ENCODE data around the gene EYS.
"Not testable (repeated sequence)": the region's sequence is repeated elsewhere in the genome, so short reads cannot be mapped to it uniquely, and the experiment has no call there.

The EYS gene

GRCh38 chr6:65558071-65558470, 149.0 kb downstream of the EYS start:
- H3K27ac ChIP-seq (ENCODE audit: low read depth, low read length): no peak overlapping the region
- no peaks in the 10 kb centered on the region for H3K4me1 ChIP-seq (ENCODE audit: control insufficient read depth, insufficient read depth, low read length, unreplicated experiment)
- H3K4me3 ChIP-seq (ENCODE audit: low read depth, low read length): no peak overlapping the region
- no peaks in the 10 kb centered on the region for H3K36me3 ChIP-seq (ENCODE audit: insufficient read depth, low read length)
- H3K27me3 ChIP-seq (ENCODE audit: insufficient read depth, low read length): no peaks in the 10 kb centered on the region
- H3K79me2 ChIP-seq (ENCODE audit: control insufficient read depth, insufficient read depth, low read length, unreplicated experiment): no peaks in the 10 kb centered on the region
- no peak overlapping the region for H2AFZ ChIP-seq (ENCODE audit: low read length, unreplicated experiment)

GRCh38 chr6:65557224-65557623, 149.8 kb downstream of the EYS start:
- Histone ChIP-seq H3K4me3 (ENCODE audit: low read depth, low read length) (no peak overlapping the region), H3K27me3 (ENCODE audit: insufficient read depth, low read length) (no peaks in the 10 kb centered on the region), H3K27ac (ENCODE audit: low read depth, low read length) (no peak overlapping the region), H2AFZ (ENCODE audit: low read length, unreplicated experiment) (no peak overlapping the region), H3K79me2 (ENCODE audit: control insufficient read depth, insufficient read depth, low read length, unreplicated experiment) (no peaks in the 10 kb centered on the region), H3K4me1 (ENCODE audit: control insufficient read depth, insufficient read depth, low read length, unreplicated experiment) (no peaks in the 10 kb centered on the region), H3K36me3 (ENCODE audit: insufficient read depth, low read length) (no peaks in the 10 kb centered on the region)

DNA sequence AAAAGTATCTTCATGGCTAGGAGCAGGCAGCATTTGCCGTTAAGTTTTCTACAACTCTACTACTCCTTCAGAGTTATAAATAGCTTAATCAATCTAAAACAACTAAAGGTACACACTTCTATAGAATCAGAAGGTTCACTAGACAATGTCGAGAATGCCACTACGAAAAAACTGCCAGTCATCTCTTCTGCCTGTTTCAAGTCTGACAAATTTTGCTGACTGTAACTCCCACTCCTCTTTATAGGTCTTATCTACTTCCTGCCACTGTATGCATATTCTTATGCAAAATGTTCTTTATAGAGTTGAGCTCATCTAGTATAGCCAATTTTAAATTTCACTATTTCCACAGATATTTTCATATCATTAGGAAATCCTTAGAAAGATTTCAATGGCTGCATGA, 160.1 kb downstream of the EYS start:
- Histone ChIP-seq H3K4me1 (ENCODE audit: control insufficient read depth, insufficient read depth, low read length, unreplicated experiment) (no peaks in the 10 kb centered on the region), H3K79me2 (ENCODE audit: control insufficient read depth, insufficient read depth, low read length, unreplicated experiment) (no peaks in the 10 kb centered on the region), H3K27me3 (ENCODE audit: insufficient read depth, low read length) (no peaks in the 10 kb centered on the region), H3K4me3 (ENCODE audit: low read depth, low read length) (no peak overlapping the region), H3K27ac (ENCODE audit: low read depth, low read length) (no peak overlapping the region), H3K36me3 (ENCODE audit: insufficient read depth, low read length) (no peaks in the 10 kb centered on the region), H2AFZ (ENCODE audit: low read length, unreplicated experiment) (no peak overlapping the region)

GRCh38 chr6:65545920-65546319, 161.1 kb downstream of the EYS start:
- no peak overlapping the region for H2AFZ ChIP-seq (ENCODE audit: low read length, unreplicated experiment)
- no peaks in the 10 kb centered on the region for H3K27me3 ChIP-seq (ENCODE audit: insufficient read depth, low read length)
- H3K79me2 ChIP-seq (ENCODE audit: control insufficient read depth, insufficient read depth, low read length, unreplicated experiment): no peaks in the 10 kb centered on the region
- H3K27ac ChIP-seq (ENCODE audit: low read depth, low read length): no peak overlapping the region
- H3K4me1 ChIP-seq (ENCODE audit: control insufficient read depth, insufficient read depth, low read length, unreplicated experiment): no peaks in the 10 kb centered on the region
- no peak overlapping the region for H3K4me3 ChIP-seq (ENCODE audit: low read depth, low read length)
- no peaks in the 10 kb centered on the region for H3K36me3 ChIP-seq (ENCODE audit: insufficient read depth, low read length)

DNA sequence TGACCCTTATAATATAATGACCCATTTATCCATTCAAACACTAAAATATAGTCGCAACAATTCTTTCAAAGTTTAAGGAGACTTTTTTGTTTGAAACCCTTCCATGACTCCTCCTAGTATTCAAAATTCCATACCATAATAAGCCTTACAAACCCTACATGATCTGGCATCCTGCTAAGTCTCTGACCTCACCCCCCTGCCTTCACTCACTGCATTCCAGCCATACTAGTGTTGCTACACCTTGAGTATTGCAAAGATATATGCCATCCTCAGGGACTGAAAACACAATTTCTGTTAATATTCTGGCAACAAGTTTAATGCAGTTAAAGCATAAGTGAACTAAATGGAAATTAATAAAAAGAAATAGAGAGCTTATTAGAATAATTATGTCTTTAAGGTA, 168.4 kb downstream of the EYS start:
- Histone ChIP-seq H3K27ac (ENCODE audit: low read depth, low read length) (no peak overlapping the region), H3K4me1 (ENCODE audit: control insufficient read depth, insufficient read depth, low read length, unreplicated experiment) (no peaks in the 10 kb centered on the region), H3K79me2 (ENCODE audit: control insufficient read depth, insufficient read depth, low read length, unreplicated experiment) (no peaks in the 10 kb centered on the region), H2AFZ (ENCODE audit: low read length, unreplicated experiment) (no peak overlapping the region), H3K4me3 (ENCODE audit: low read depth, low read length) (no peak overlapping the region), H3K36me3 (ENCODE audit: insufficient read depth, low read length) (no peaks in the 10 kb centered on the region), H3K27me3 (ENCODE audit: insufficient read depth, low read length) (no peaks in the 10 kb centered on the region)

- H3K4me1 ChIP-seq (ENCODE audit: control insufficient read depth, insufficient read depth, low read length, unreplicated experiment): no peaks in the 10 kb centered on the region
- no peak overlapping the region for H2AFZ ChIP-seq (ENCODE audit: low read length, unreplicated experiment)
- H3K36me3 ChIP-seq (ENCODE audit: insufficient read depth, low read length): no peaks in the 10 kb centered on the region
- H3K27ac ChIP-seq (ENCODE audit: low read depth, low read length): no peak overlapping the region
- no peak overlapping the region for H3K4me3 ChIP-seq (ENCODE audit: low read depth, low read length)
- no peaks in the 10 kb centered on the region for H3K27me3 ChIP-seq (ENCODE audit: insufficient read depth, low read length)
- no peaks in the 10 kb centered on the region for H3K79me2 ChIP-seq (ENCODE audit: control insufficient read depth, insufficient read depth, low read length, unreplicated experiment)
Measured at GRCh38 chr6:65537600-65537999, 169.4 kb downstream of the EYS start.

DNA sequence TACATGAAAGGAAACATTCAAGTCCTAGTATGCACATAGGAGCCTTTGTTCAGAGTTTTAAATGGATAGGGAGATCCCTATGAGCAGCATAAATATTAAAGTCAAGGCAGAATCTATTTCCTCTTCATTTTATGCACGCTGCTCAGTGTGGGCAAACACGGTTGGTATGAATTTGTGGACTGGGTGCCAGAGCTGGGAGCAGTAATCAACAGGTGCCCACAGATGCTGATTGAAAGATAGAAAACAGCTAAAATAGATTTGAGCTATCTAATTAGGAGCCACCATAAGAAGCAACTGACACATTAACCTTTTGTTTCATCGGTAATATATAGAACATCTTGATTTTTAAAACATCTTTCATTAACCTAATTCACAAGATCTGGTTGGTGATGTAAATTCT, 175.5 kb downstream of the EYS start:
- Histone ChIP-seq H3K79me2 (ENCODE audit: control insufficient read depth, insufficient read depth, low read length, unreplicated experiment) (no peaks in the 10 kb centered on the region), H3K4me1 (ENCODE audit: control insufficient read depth, insufficient read depth, low read length, unreplicated experiment) (no peaks in the 10 kb centered on the region), H3K36me3 (ENCODE audit: insufficient read depth, low read length) (no peaks in the 10 kb centered on the region), H3K27me3 (ENCODE audit: insufficient read depth, low read length) (no peaks in the 10 kb centered on the region), H3K27ac (ENCODE audit: low read depth, low read length) (no peak overlapping the region), H3K4me3 (ENCODE audit: low read depth, low read length) (no peak overlapping the region), H2AFZ (ENCODE audit: low read length, unreplicated experiment) (no peak overlapping the region)

DNA sequence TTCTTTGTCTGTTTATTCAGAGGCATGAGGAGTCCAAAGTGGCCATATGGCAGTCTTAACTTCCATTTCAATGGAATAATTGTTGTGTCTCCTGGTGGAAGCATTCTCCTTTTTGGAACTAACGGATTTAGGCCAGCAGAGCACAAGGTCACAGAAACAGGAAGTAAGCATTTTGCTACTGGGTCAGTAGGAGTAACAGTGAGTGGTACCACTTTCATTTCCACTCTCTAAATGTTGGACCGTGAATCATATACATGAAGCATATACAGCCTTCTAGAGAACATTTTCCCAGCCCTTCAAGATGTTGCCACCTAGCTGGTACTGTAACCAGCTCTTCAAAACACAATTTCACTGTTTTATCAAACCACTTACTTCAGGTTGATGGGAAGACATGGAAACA, 182.8 kb downstream of the EYS start:
- Histone ChIP-seq H3K4me1 (ENCODE audit: control insufficient read depth, insufficient read depth, low read length, unreplicated experiment) (no peaks in the 10 kb centered on the region), H3K27ac (ENCODE audit: low read depth, low read length) (no peak overlapping the region), H3K36me3 (ENCODE audit: insufficient read depth, low read length) (no peaks in the 10 kb centered on the region), H2AFZ (ENCODE audit: low read length, unreplicated experiment) (no peak overlapping the region), H3K79me2 (ENCODE audit: control insufficient read depth, insufficient read depth, low read length, unreplicated experiment) (no peaks in the 10 kb centered on the region), H3K4me3 (ENCODE audit: low read depth, low read length) (no peak overlapping the region), H3K27me3 (ENCODE audit: insufficient read depth, low read length) (no peaks in the 10 kb centered on the region)

- Histone ChIP-seq H3K27ac (ENCODE audit: low read depth, low read length) (no peak overlapping the region), H3K4me3 (ENCODE audit: low read depth, low read length) (no peak overlapping the region), H3K4me1 (ENCODE audit: control insufficient read depth, insufficient read depth, low read length, unreplicated experiment) (no peaks in the 10 kb centered on the region), H3K79me2 (ENCODE audit: control insufficient read depth, insufficient read depth, low read length, unreplicated experiment) (no peaks in the 10 kb centered on the region), H3K27me3 (ENCODE audit: insufficient read depth, low read length) (no peaks in the 10 kb centered on the region), H3K36me3 (ENCODE audit: insufficient read depth, low read length) (no peaks in the 10 kb centered on the region), H2AFZ (ENCODE audit: low read length, unreplicated experiment) (no peak overlapping the region)
Measured at GRCh38 chr6:65505736-65506135, 201.3 kb downstream of the EYS start.

DNA sequence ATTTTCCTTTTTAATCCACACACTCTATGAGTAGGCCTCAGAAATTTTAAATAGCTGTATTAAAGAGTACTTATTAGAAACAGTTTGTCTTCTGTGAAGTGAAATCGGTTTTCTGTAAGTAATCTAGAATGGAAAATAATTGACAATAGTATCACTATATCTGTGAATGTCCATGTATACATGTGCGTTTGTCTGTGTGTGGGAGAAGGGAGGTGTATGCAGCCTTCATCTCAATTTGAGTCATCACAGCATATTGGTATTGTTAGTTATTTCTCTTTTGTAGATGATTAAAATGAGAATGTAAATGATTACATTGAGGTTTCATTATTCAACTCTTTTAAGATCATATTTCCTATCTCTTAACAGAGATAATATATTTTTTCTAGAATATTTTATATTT, 206.0 kb downstream of the EYS start:
- H3K4me3 ChIP-seq (ENCODE audit: low read depth, low read length): no peak overlapping the region
- H3K27me3 ChIP-seq (ENCODE audit: insufficient read depth, low read length): no peaks in the 10 kb centered on the region
- no peak overlapping the region for H3K27ac ChIP-seq (ENCODE audit: low read depth, low read length)
- no peaks in the 10 kb centered on the region for H3K79me2 ChIP-seq (ENCODE audit: control insufficient read depth, insufficient read depth, low read length, unreplicated experiment)
- H3K4me1 ChIP-seq (ENCODE audit: control insufficient read depth, insufficient read depth, low read length, unreplicated experiment): no peaks in the 10 kb centered on the region
- no peaks in the 10 kb centered on the region for H3K36me3 ChIP-seq (ENCODE audit: insufficient read depth, low read length)
- H2AFZ ChIP-seq (ENCODE audit: low read length, unreplicated experiment): no peak overlapping the region

- not testable (repeated sequence) for H2AFZ ChIP-seq (ENCODE audit: low read length, unreplicated experiment); H3K4me3 ChIP-seq (ENCODE audit: low read depth, low read length); H3K27ac ChIP-seq (ENCODE audit: low read depth, low read length); H3K79me2 ChIP-seq (ENCODE audit: control insufficient read depth, insufficient read depth, low read length, unreplicated experiment); H3K4me1 ChIP-seq (ENCODE audit: control insufficient read depth, insufficient read depth, low read length, unreplicated experiment); H3K36me3 ChIP-seq (ENCODE audit: insufficient read depth, low read length); H3K27me3 ChIP-seq (ENCODE audit: insufficient read depth, low read length)
Measured at GRCh38 chr6:65483652-65484051, 223.4 kb downstream of the EYS start.

DNA sequence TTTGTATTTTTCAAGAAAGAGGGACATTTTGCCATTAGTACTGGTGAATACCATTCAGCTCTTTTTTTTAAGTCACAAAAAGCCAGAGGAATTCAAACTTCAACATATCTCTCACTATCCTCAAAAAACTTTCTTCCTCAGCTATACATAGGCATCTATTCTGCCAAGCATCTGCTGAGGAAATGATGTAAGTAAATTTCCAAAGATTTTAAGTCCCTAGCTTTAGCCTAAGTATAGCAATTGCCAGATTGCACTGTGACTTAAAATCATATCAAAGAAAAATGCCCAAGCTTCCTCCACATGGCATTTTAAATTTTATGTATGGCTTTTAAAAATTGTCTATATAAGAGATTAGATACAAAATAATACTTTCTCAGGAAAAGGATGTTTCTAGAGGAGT, 237.4 kb downstream of the EYS start:
- no peak overlapping the region for H3K27ac ChIP-seq (ENCODE audit: low read depth, low read length)
- no peaks in the 10 kb centered on the region for H3K4me1 ChIP-seq (ENCODE audit: control insufficient read depth, insufficient read depth, low read length, unreplicated experiment)

More for the DNA sequence above, 237.4 kb downstream of the EYS start:
- no peaks in the 10 kb centered on the region for H3K27me3 ChIP-seq (ENCODE audit: insufficient read depth, low read length)
- no peaks in the 10 kb centered on the region for H3K79me2 ChIP-seq (ENCODE audit: control insufficient read depth, insufficient read depth, low read length, unreplicated experiment)
- H3K4me3 ChIP-seq (ENCODE audit: low read depth, low read length): no peak overlapping the region
- H3K36me3 ChIP-seq (ENCODE audit: insufficient read depth, low read length): no peaks in the 10 kb centered on the region
- H2AFZ ChIP-seq (ENCODE audit: low read length, unreplicated experiment): no peak overlapping the region
